DMS153 treated with DMSO at 0.1 percent for 48 hours (cell line): ENCODE results near the gene C1R.

Experiments
- DNase-seq: peaks from one replicate; lab custom pipeline; 2025; ENCODE audit not compliant: unreplicated experiment; lab: John Stamatoyannopoulos, UW

The C1R gene

DNA sequence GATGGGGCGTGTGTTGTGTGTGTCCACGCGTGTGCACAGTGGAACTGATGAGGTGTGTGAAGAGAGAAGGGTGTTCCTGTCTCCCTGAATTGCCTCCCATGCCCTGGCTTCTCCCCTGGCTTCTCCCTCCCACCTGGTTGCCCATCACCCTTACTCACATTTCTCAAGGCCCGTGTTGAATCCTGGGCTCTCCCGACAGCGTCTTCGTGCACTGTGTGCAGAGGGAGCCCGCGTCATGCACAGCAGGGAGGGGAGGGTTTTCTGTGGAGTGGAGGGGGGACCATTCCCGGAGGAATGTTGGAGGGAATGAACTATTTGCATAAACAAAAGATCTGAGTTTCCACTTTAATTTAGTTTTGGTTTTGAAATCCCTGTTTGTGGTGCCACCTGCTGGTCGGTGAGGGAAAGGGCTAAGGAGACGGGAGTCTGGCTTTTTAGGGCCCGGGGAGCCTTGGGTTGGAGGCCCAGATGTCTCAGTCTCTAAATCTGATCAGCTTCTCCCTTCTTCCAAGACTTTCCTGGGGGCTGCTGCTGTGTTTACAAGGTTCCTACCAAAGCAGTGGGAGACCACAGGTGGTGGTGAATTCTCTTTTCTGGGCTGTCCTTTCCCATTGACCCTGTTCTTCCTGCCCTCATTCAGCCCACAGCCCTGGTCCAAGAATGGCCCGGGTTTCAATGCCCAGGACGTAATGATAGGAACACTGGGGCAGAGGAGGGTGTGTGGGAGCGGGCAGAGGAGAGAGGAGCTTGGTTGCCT, at the start of gene C1R:
TSS of gene C1R (minus strand) at position 217 of the 757 bp plus-strand sequence. CDS start at position 160, 57 bp downstream.
- DNase-seq: peak; percentile 29

DNA sequence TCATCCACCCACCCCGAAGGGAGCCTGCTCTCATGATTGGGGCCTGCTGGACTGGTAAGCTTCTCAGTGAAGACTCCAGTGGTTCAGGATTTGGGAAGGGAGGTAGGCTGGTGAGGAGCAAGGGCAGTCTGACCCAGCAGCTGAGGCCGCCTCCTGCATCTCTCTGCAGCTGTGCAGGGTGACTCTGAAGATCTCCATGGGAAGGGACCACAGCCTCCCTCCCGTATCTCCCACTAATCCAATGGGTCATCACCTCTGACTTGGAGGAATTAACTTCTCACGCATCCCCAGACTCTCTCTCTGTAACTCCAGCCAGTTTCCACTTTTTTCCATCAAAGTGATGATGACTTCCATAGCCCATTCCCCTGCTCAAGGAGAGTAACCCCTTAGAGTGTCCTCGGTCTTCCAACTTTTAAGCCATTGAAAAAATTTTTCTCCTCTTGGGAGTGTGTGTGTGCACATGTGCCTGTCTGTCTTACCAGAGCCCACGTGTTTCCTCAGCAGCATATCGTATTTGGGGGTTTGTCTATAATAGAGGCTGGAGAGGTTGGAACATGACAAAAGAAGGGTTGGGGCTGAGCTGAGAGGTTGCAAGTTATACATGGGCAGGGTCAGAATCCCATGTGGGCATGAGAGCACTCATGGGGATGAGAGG, 49.2 kb upstream of the C1R start:
- no peak for DNase-seq

DNA sequence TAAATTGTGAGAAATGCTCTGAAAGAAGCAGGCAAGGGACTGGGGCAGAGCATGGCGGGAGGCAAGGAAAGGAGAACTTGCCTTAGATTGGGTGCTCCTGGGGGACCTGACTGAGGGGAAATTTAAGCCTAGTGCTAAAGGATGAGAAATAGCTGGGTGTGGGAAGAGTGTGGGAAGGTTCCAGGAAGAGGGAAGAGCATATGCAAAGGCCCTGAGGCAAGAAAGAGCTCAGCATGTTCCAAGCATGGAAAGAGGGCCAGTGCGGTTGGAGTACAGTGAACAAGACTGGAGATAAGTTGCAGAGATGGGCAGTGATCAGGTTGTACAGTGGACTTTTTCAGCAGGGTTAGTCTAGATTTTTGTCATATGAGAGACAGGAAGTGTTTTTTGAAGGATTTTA, 47.0 kb upstream of the C1R start:
- no peak for DNase-seq

- DNase-seq: no peak
Measured at GRCh38 chr12:7137908-7138307, 45.7 kb upstream of the C1R start.

- DNase-seq: no peak
Measured at GRCh38 chr12:7136676-7137075, 44.4 kb upstream of the C1R start.

DNA sequence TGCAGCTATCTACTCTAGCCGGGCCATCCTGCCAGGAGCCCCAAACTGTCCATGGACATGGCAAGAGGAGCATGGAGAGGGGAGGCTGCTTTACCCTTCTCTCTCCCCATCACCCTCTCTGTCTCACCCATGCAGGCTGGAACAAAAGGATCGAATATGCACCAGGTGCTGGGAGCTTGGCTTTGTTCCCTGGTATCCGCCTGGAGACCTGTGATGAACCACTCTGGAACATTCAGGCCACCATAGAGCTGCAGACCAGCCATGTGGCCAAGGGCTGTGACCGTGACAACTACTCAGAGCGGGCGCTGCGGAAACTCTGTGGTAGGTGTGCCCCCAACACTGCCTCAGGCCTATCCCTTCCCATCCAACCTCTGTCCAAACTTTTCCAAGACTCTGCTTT, 43.8 kb upstream of the C1R start:
- no peak for DNase-seq

DNA sequence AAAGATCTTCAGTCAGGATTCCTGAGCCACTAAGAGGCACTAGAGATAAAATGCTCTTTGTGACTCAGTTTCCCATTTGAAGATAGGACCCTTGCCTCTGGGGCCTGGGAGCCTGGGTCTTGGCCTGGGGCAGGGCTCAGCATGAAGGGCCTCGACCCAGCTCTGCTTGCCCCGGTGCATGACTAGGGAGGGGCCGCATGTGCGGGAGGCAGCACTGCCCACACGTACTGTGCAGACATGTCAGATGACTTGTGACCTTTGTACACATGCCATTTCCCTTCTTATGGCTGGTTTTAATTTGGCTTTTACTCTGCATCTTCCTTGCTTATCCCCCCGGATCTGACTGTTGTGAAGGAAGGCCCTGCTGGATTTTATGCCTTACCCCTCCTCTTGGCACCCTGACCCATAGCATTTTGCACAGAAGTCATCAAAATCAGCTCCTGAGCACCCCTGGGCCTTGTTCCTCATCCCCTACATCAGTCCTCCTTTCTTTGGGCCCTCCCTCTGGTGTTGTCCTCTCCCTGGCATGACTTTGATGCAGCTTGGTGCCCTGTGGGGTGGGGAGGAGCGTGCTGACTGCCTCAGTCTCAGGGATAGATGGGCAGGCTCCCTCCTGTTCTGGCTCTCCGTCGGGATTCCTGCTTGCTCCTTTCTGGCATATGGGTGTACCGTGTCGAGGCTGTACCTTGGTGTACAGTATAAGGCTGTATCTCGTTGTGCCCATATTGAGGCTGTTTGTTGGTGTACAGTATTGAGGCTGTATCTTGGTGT, 42.3 kb upstream of the C1R start:
- DNase-seq: no peak

GRCh38 chr12:7131502-7131866, 39.2 kb upstream of the C1R start:
- DNase-seq: no peak

GRCh38 chr12:7130701-7131501, 38.7 kb upstream of the C1R start:
- DNase-seq: peak; percentile 12

GRCh38 chr12:7129872-7130691, 37.8 kb upstream of the C1R start, which contains the start of gene CLSTN3:
CLSTN3 (plus strand) TSS chr12:7130371; CDS start chr12:7130649, 278 bp downstream.
- DNase-seq: peak; percentile 70

GRCh38 chr12:7129287-7129871, 37.1 kb upstream of the C1R start:
- no peak for DNase-seq

DNA sequence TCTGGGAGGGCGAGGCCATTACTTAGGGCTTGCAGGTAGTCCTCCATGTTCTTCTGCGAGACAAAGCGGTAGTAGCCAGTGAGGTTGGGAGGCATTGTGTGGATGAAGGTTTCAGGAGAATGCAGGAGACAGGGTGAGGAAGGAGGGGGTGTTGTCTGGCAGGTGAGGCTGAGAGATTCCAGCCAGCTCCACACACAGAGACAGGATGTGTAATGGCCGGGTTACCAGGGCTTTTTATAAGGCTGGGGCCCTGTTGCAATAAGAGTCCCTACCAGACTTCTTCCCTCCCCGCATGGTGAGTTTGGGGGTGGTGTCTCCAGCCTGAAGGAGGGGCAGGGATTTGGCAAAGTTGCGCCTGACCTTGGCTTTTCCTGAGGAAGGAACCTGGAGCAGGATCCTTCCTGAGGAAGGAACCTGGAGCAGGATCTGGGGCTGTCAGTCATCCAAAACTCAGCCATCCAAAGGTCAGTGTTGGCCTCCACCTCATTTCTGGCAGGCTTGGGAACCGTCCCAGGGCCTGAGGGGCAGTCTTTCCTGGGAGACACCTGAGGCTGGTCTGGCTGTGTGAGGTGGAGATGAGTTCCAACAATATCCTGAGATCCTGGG, 36.5 kb upstream of the C1R start, which contains the start of gene RBP5:
TSS of gene RBP5 (minus strand) at position 209 of the 606 bp plus-strand sequence. CDS start at position 95, 114 bp downstream.
- DNase-seq: no peak

DNA sequence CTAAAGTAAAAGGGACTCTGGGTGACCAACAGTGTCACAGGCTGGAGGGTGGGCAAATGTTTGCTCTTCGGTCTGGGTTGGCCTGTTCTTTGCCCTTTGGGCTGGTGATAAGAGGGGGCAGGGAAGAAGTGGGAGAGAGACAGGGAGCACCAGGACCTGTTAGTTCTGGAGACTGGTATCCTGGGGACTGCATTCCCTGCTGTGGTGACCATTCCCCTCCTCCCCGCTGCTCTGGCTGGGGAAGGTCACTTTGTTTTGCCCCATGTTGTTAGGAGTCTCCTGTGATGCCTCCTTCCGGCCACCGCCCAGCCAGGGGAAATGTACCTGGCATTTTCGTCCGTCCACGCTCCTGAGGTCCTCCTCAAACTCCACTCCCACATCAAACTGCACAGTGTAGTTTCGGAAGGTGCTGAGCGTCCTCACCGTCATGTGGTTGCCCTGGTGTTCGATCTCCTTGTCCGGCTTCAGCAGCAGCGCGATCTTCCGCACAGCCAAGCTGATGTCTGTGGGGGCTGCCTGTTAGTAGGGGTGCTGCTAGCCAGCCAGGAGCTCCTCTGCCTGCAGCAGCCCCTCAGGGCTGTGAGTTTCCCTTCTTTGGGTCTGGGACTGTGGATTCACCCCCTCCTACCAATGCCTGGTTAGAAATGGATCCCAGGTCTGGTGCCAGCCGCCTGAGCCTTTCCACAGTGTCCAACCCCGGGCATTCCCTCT, 35.8 kb upstream of the C1R start:
- DNase-seq: no peak

DNA sequence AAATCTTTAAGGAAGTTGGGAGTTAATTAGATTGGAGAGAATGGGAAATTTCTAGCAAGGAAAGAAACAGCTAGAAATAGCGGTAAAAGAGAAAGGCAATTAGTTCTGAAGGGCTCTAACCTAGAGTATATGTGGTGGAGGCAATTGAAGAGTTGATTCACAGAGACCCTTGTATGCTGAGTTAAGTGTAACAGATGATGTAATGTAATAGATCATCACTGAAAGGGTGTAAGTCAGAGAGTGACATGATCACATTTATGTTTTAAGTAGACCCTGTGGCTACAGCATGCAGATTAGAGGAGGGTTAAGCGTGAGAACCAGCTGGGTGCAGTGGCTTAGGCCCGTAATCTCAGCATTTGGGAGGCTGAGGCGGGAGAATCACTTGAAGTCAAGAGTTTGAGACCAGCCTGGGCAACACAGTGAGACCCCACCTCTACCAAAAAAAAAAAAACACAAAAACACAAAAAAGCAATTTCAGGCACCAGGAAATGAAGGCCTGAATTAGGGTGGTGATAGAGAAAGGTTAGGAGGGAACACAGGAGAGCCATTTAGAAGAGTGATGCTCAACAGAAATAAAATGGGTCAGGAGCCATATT, 33.5 kb upstream of the C1R start:
- no peak for DNase-seq

DNA sequence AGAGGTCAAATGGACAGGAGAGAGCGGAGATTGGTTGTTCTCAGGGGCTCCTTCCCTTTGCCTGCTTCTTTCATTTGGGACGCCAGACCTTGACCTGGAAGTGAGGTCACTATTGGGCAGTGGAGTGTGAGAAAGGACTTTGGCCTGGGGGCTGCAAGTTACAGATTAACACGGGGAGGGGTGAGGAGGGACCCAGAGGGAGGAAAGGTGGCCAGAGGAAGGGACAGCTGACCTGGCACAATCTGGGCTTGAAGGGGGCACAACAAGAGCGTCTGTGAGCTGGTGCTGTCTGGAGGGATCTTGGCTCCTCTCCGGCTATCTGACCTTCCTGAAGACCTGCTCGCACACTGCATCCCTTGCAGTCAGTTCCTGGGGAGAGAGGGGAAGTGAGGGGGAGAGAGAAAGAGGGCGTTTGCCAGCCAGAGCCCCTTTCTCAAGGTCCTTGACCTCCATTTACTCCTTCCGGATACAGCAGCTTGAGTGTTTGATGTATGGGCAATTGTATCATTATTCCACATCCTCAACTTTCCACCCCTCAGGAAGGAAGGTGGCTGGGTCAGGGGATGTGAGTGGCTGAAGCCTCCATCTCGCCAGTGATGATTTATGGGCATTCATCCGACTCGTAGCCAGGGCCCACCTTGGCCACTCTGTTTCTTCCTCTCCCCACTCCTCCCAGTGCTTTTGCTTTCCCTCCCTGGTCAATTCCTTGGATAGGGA, 31.7 kb upstream of the C1R start:
- DNase-seq: no peak

DNA sequence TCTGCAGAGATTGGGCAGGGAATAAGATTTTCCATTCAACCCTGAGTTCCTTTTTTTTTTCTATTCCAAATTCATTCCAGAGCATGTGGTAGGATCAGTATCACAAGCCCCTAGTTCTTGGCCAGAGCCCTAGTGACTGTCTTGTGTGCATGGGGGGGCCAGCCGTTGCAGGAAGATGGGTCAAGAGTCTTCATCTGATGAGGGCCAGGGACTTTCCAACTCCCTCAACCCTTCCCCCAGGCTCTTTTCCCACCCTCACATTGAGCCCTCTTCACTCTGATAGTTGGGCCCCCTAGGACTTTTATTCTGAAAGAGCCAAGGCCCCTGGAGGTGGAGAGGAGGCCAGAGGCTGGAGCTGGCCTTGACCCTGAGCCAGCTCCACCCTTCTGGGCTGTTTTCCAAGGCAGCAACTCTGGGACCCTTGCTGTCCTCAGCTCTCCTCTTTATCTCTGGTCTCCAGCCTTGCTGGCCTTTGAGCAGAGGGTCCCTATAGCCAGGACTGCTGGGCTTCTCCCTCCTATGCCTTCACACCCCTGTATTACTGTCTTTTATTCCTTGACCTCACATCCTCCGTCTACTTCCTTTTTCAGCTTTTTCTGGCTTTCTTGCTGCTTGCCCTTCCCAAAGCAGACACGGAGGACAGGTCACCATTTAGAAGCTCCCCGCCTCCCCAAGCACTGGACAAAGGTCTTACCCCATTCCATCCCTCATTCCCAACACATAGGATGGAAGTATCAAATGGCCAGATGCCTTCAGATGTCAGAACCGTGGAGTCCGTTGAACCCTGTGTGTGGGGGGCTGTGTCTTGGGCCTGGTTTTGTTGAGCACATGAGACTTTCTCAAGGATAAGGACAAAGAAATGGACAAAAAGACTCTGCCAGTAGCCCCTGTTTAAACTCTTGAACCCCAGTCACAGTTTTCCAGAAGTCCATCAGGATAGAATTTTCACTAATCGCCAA, 30.8 kb upstream of the C1R start:
- DNase-seq: no peak
